Activated CD4-positive, alpha-beta memory T cell treated with anti-CD3 and anti-CD28 coated beads, Interleukin-2, amount 10 ng/mL, durations not matched to agents 7 days and 5 days (primary cell): ENCODE measurements around the gene BMP6. TPM values are rescaled to one million over a fixed set of nuclear protein-coding genes. Genes with fewer than 3 reads are reported as not detected.

Experiments
- CTCF ChIA-PET: fragments of 350-600 bp; sonication (Branson Sonifier 250); formaldehyde crosslinking; loops from one replicate; lab custom pipeline; 2021; ENCODE audit warnings: antibody characterized with exemption, inconsistent platforms; lab: Charles Lee
- POLR2A ChIA-PET: fragments of 350-600 bp; sonication (Branson Sonifier 250); formaldehyde crosslinking; loops from one replicate; lab custom pipeline; 2021; ENCODE audit warnings: antibody characterized with exemption; lab: Charles Lee
- DNase-seq: peaks from one replicate; pipeline ENCODE4 v3.0.0-alpha.2; 2020
- H3K27ac Mint-ChIP-seq: one replicate; pipeline ENCODE4 v1.8.0; 2021; ENCODE audit warnings: mild to moderate bottlenecking, mixed read lengths
- H3K27me3 Mint-ChIP-seq: one replicate; pipeline ENCODE4 v1.8.0; 2021; ENCODE audit warnings: mixed read lengths
- H3K36me3 Mint-ChIP-seq: one replicate; pipeline ENCODE4 v1.8.0; 2021; ENCODE audit warnings: low read depth, mixed read lengths
- H3K4me1 Mint-ChIP-seq: one replicate; pipeline ENCODE4 v1.8.0; 2021; ENCODE audit warnings: mixed read lengths
- H3K4me3 Mint-ChIP-seq: one replicate; pipeline ENCODE4 v1.8.0; 2021; ENCODE audit warnings: mild to moderate bottlenecking, mixed read lengths
- H3K9me3 Mint-ChIP-seq: one replicate; pipeline ENCODE4 v1.8.0; 2021; ENCODE audit warnings: mixed read lengths
- total RNA-seq, 2 experiments: library from RNA; stranded (reverse); gene quantifications; one replicate each; pipeline ENCODE4 v1.2.3, GENCODE V29; 2021

The BMP6 gene
- not detected for total RNA-seq

- peaks cover 18% of the 10 kb centered on the region for H3K4me1 Mint-ChIP-seq
- H3K27me3 Mint-ChIP-seq, result peaks cover 76% of the 10 kb centered on the region
- no peak within 1 kb of the TSS for H3K27ac Mint-ChIP-seq
- POLR2A ChIA-PET, result no interaction called here
- DNase-seq, result peak; percentile 71
- H3K9me3 Mint-ChIP-seq, result no peaks in the 10 kb centered on the region
- H3K36me3 Mint-ChIP-seq, result no peaks in the 10 kb centered on the region
- CTCF ChIA-PET, result interaction anchor here (0.8 to 2.4 kb wide), 3 partner anchors 197 to 493 kb away, joined by 3 to 17 read pairs (median 4); no protein-coding TSS in a partner anchor
- peak within 1 kb of the TSS; percentile 67 for H3K4me3 Mint-ChIP-seq
These were observed at the start of gene BMP6 for GRCh38 chr6:7725849-7726415. TSS of gene BMP6 (plus strand) at chr6:7726099. CDS start at chr6:7726956, 857 bp downstream.

- POLR2A ChIA-PET, result no interaction called here
- peaks cover 11% of the 10 kb centered on the region for H3K27me3 Mint-ChIP-seq
- no peak overlapping the region for H3K4me3 Mint-ChIP-seq
- H3K36me3 Mint-ChIP-seq, result no peaks in the 10 kb centered on the region
- no peak for DNase-seq
- H3K9me3 Mint-ChIP-seq, result no peaks in the 10 kb centered on the region
- no peaks in the 10 kb centered on the region for H3K4me1 Mint-ChIP-seq
- no peak overlapping the region for H3K27ac Mint-ChIP-seq
- CTCF ChIA-PET, result no interaction called here
These were observed 48.7 kb upstream of the BMP6 start for GRCh38 chr6:7677229-7677628.

GRCh38 chr6:7680393-7681075 lies 45.4 kb upstream of the BMP6 start:
- H3K27me3 Mint-ChIP-seq, result peaks cover 19% of the 10 kb centered on the region
- H3K9me3 Mint-ChIP-seq, result no peaks in the 10 kb centered on the region
- no peaks in the 10 kb centered on the region for H3K36me3 Mint-ChIP-seq
- H3K4me1 Mint-ChIP-seq, result no peaks in the 10 kb centered on the region
- DNase-seq, result no peak
- ChIA-PET CTCF (no interaction called here), POLR2A (no interaction called here)
- H3K4me3 Mint-ChIP-seq, result no peak overlapping the region
- no peak overlapping the region for H3K27ac Mint-ChIP-seq

- DNase-seq, result no peak
- CTCF ChIA-PET, result no interaction called here
- no peak overlapping the region for H3K4me3 Mint-ChIP-seq
- no peaks in the 10 kb centered on the region for H3K9me3 Mint-ChIP-seq
- POLR2A ChIA-PET, result no interaction called here
- peaks cover 17% of the 10 kb centered on the region for H3K27me3 Mint-ChIP-seq
- H3K4me1 Mint-ChIP-seq, result no peaks in the 10 kb centered on the region
- H3K27ac Mint-ChIP-seq, result no peak overlapping the region
- H3K36me3 Mint-ChIP-seq, result no peaks in the 10 kb centered on the region
These were observed 44.5 kb upstream of the BMP6 start for GRCh38 chr6:7681449-7681848.

GRCh38 chr6:7684076-7684475 lies 41.8 kb upstream of the BMP6 start:
- no peaks in the 10 kb centered on the region for H3K9me3 Mint-ChIP-seq
- no peak for DNase-seq
- no peak overlapping the region for H3K27ac Mint-ChIP-seq
- H3K36me3 Mint-ChIP-seq, result no peaks in the 10 kb centered on the region
- POLR2A ChIA-PET, result no interaction called here
- H3K4me3 Mint-ChIP-seq, result no peak overlapping the region
- no peaks in the 10 kb centered on the region for H3K4me1 Mint-ChIP-seq
- CTCF ChIA-PET, result no interaction called here
- H3K27me3 Mint-ChIP-seq, result peaks cover 17% of the 10 kb centered on the region

- Mint-ChIP-seq H3K27ac (no peak overlapping the region), H3K4me1 (no peaks in the 10 kb centered on the region), H3K36me3 (no peaks in the 10 kb centered on the region), H3K9me3 (no peaks in the 10 kb centered on the region), H3K4me3 (no peak overlapping the region), H3K27me3 (peaks cover 22% of the 10 kb centered on the region)
- CTCF ChIA-PET, result no interaction called here
- no peak for DNase-seq
- POLR2A ChIA-PET, result no interaction called here
These were observed 41.1 kb upstream of the BMP6 start for GRCh38 chr6:7684843-7685242.

- CTCF ChIA-PET, result no interaction called here
- Mint-ChIP-seq H3K27ac (no peak overlapping the region), H3K36me3 (no peaks in the 10 kb centered on the region), H3K27me3 (peaks cover 22% of the 10 kb centered on the region), H3K9me3 (no peaks in the 10 kb centered on the region), H3K4me1 (no peaks in the 10 kb centered on the region), H3K4me3 (no peak overlapping the region)
- no peak for DNase-seq
- POLR2A ChIA-PET, result no interaction called here
These were observed 40.6 kb upstream of the BMP6 start for GRCh38 chr6:7685276-7685675.

- H3K27ac Mint-ChIP-seq, result no peak overlapping the region
- H3K4me1 Mint-ChIP-seq, result no peaks in the 10 kb centered on the region
- H3K4me3 Mint-ChIP-seq, result no peak overlapping the region
- POLR2A ChIA-PET, result no interaction called here
- peaks cover 19% of the 10 kb centered on the region for H3K27me3 Mint-ChIP-seq
- CTCF ChIA-PET, result no interaction called here
- no peaks in the 10 kb centered on the region for H3K36me3 Mint-ChIP-seq
- no peaks in the 10 kb centered on the region for H3K9me3 Mint-ChIP-seq
- no peak for DNase-seq
These were observed 38.5 kb upstream of the BMP6 start for GRCh38 chr6:7687145-7688111.

GRCh38 chr6:7691021-7691420 lies 34.9 kb upstream of the BMP6 start:
- DNase-seq, result no peak
- no peak overlapping the region for H3K4me3 Mint-ChIP-seq
- H3K27ac Mint-ChIP-seq, result no peak overlapping the region
- H3K4me1 Mint-ChIP-seq, result no peaks in the 10 kb centered on the region
- POLR2A ChIA-PET, result no interaction called here
- CTCF ChIA-PET, result no interaction called here
- H3K27me3 Mint-ChIP-seq, result peaks cover 11% of the 10 kb centered on the region
- H3K9me3 Mint-ChIP-seq, result no peaks in the 10 kb centered on the region
- no peaks in the 10 kb centered on the region for H3K36me3 Mint-ChIP-seq

GRCh38 chr6:7691675-7692452 lies 34.0 kb upstream of the BMP6 start:
- no peak for DNase-seq
- Mint-ChIP-seq H3K4me3 (no peak overlapping the region), H3K27me3 (peaks cover 14% of the 10 kb centered on the region), H3K4me1 (no peaks in the 10 kb centered on the region), H3K9me3 (no peaks in the 10 kb centered on the region), H3K27ac (no peak overlapping the region), H3K36me3 (no peaks in the 10 kb centered on the region)
- POLR2A ChIA-PET, result no interaction called here
- CTCF ChIA-PET, result no interaction called here

- Mint-ChIP-seq H3K27me3 (peaks cover 14% of the 10 kb centered on the region), H3K36me3 (no peaks in the 10 kb centered on the region), H3K4me1 (peaks cover under 1% of the 10 kb centered on the region), H3K4me3 (no peak overlapping the region), H3K9me3 (no peaks in the 10 kb centered on the region), H3K27ac (no peak overlapping the region)
- no peak for DNase-seq
- CTCF ChIA-PET, result no interaction called here
- POLR2A ChIA-PET, result no interaction called here
These were observed 33.5 kb upstream of the BMP6 start for GRCh38 chr6:7692453-7692784.

GRCh38 chr6:7693827-7694226 lies 32.1 kb upstream of the BMP6 start:
- Mint-ChIP-seq H3K4me3 (no peak overlapping the region), H3K9me3 (no peaks in the 10 kb centered on the region), H3K27me3 (peaks cover 12% of the 10 kb centered on the region), H3K27ac (no peak overlapping the region), H3K36me3 (no peaks in the 10 kb centered on the region), H3K4me1 (peaks cover 2% of the 10 kb centered on the region)
- no peak for DNase-seq
- CTCF ChIA-PET, result no interaction called here
- POLR2A ChIA-PET, result no interaction called here

- H3K27me3 Mint-ChIP-seq, result peaks cover 6% of the 10 kb centered on the region
- DNase-seq, result no peak
- POLR2A ChIA-PET, result no interaction called here
- no peak overlapping the region for H3K27ac Mint-ChIP-seq
- peaks cover 2% of the 10 kb centered on the region for H3K4me1 Mint-ChIP-seq
- H3K4me3 Mint-ChIP-seq, result no peak overlapping the region
- H3K36me3 Mint-ChIP-seq, result no peaks in the 10 kb centered on the region
- CTCF ChIA-PET, result no interaction called here
- H3K9me3 Mint-ChIP-seq, result no peaks in the 10 kb centered on the region
These were observed 29.8 kb upstream of the BMP6 start for GRCh38 chr6:7696061-7696460.
